NCI-H446 (cell line): ENCODE measurements around the gene EEF2K.

Experiments used
- DNase-seq, 2 experiments: peaks; one replicate each; lab custom pipeline; 2025; lab: John Stamatoyannopoulos, UW

EEF2K gene

GRCh38 chr16:22317001-22317530 is 111.0 kb downstream of the EEF2K start:
- DNase-seq, result no peak

GRCh38 chr16:22317625-22318024 is 111.5 kb downstream of the EEF2K start:
- no peak for DNase-seq

GRCh38 chr16:22318690-22319358 is 112.7 kb downstream of the EEF2K start:
- DNase-seq, result no peak

GRCh38 chr16:22320572-22321339 is 114.7 kb downstream of the EEF2K start:
- DNase-seq, result no peak

- DNase-seq, result peak; percentile 3 to 53
Observed at GRCh38 chr16:22321340-22322001, 115.4 kb downstream of the EEF2K start.

GRCh38 chr16:22322021-22322471 is 116.0 kb downstream of the EEF2K start:
- DNase-seq, result no peak

GRCh38 chr16:22322741-22323140 is 116.7 kb downstream of the EEF2K start:
- DNase-seq, result no peak

- no peak for DNase-seq
Observed at GRCh38 chr16:22323173-22323958, 117.3 kb downstream of the EEF2K start.

GRCh38 chr16:22323959-22324786 is 118.1 kb downstream of the EEF2K start:
- DNase-seq, result no peak

GRCh38 chr16:22324787-22325597 is 118.9 kb downstream of the EEF2K start:
- no peak for DNase-seq

- DNase-seq, result no peak
Observed at GRCh38 chr16:22325598-22326368, 119.7 kb downstream of the EEF2K start.

- DNase-seq, result no peak
Observed at GRCh38 chr16:22326369-22326652, 120.2 kb downstream of the EEF2K start.

- no peak for DNase-seq
Observed at GRCh38 chr16:22326771-22327445, 120.8 kb downstream of the EEF2K start.

GRCh38 chr16:22327446-22327775 is 121.3 kb downstream of the EEF2K start:
- DNase-seq, result no peak

GRCh38 chr16:22328081-22328725 is 122.1 kb downstream of the EEF2K start:
- no peak for DNase-seq

- no peak for DNase-seq
Observed at GRCh38 chr16:22329199-22329695, 123.2 kb downstream of the EEF2K start.

- no peak for DNase-seq
Observed at GRCh38 chr16:22330326-22330725, 124.2 kb downstream of the EEF2K start.

- no peak for DNase-seq
Observed at GRCh38 chr16:22333457-22333994, 127.4 kb downstream of the EEF2K start.
